Ishikawa (cell line): Measurements from ENCODE around the gene ANKLE1.

ENCODE experiments used
- TCF12 ChIP-seq: IDR thresholded peaks from 2 replicates; pipeline ENCODE4 v1.6.1; 2012; ENCODE audit warnings: low read depth
- ZBTB7A ChIP-seq: IDR thresholded peaks from 2 replicates; pipeline ENCODE4 v1.6.1; 2012; ENCODE audit warnings: low read depth

DNA sequence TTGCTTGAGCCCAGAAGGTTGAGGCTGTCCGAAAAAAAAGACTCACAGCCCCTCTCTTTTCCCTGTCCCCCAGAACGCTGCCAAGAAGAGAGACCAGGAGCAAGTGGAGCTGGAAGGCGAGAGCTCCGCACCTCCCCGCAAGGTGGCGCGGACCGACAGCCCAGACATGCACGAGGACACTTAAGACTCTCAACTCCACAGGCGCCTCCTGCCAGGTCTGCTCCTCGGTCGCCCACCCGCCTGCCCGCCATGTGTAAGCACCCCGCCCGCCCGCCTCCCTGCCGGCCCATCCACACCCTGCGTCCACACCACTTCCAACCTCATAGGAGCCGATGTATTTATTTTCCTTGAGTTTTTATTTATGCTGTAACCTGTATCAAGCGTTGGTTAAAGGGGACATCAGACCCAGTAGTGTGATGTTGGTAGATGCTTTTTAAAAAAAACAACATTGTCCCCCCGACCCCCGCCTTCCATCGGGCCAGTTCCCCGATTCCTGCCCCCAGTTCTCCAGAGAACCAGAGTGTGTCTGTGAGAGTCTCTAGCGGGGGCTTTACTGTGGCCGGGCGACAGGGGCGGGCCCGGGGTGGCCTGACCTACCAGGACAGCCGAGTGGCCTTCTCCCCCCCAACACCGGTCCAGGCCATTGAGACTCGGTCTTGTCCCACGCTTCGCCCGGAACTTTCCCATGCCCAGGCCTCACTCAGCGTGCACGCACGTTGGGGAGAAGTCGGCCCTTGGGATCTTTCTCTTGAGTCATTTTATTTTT is 38.0 kb downstream of the ANKLE1 start:
- TF ChIP-seq TCF12: no peak
- no peak for TF ChIP-seq ZBTB7A
